Measurements from ENCODE around the gene TULP4.

DNA sequence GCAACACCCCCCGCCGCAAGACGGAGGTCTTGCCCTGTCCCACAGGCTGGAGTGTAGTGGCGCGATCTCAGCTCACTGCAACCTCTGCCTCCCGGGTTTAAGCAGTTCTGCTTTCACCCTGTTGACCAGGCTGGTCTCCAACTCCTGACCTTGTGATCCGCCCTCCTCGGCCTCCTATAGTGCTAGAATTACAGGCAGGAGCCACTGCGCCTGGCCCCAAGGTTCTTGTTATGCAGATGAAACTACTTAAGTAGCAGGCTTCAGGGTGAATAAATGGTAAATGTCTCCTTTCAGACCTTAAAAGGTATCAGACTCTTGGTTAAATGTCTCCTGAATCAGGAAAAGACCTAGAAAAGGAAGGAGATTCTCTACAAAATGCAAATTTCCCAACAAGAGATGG, 152.2 kb downstream of the TULP4 start:
- TF ChIP-seq, protein P1, sequence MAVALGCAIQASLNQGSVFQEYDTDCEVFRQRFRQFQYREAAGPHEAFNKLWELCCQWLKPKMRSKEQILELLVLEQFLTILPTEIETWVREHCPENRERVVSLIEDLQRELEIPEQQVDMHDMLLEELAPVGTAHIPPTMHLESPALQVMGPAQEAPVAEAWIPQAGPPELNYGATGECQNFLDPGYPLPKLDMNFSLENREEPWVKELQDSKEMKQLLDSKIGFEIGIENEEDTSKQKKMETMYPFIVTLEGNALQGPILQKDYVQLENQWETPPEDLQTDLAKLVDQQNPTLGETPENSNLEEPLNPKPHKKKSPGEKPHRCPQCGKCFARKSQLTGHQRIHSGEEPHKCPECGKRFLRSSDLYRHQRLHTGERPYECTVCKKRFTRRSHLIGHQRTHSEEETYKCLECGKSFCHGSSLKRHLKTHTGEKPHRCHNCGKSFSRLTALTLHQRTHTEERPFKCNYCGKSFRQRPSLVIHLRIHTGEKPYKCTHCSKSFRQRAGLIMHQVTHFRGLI (tag by site-specific recombination; IDR thresholded peaks at IDR 0.05) = no peak
- no peak for TF ChIP-seq IKZF3 (tag by site-specific recombination; IDR thresholded peaks at IDR 0.05)
- no peak for TF ChIP-seq ZNF311 (tag by site-specific recombination; IDR thresholded peaks at IDR 0.05; ENCODE audit: borderline replicate concordance)
- no peak for TF ChIP-seq ZNF274 (IDR thresholded peaks at IDR 0.05; ENCODE audit: low read length)
- no peak for TF ChIP-seq ZNF274 (tag by site-specific recombination; IDR thresholded peaks at IDR 0.05; ENCODE audit: borderline replicate concordance)
- TF ChIP-seq ZEB2 (tag by site-specific recombination; IDR thresholded peaks at IDR 0.05) = no peak
- no peak for TF ChIP-seq ZFP69B (tag by site-specific recombination; IDR thresholded peaks at IDR 0.05)
- TF ChIP-seq, protein P2, sequence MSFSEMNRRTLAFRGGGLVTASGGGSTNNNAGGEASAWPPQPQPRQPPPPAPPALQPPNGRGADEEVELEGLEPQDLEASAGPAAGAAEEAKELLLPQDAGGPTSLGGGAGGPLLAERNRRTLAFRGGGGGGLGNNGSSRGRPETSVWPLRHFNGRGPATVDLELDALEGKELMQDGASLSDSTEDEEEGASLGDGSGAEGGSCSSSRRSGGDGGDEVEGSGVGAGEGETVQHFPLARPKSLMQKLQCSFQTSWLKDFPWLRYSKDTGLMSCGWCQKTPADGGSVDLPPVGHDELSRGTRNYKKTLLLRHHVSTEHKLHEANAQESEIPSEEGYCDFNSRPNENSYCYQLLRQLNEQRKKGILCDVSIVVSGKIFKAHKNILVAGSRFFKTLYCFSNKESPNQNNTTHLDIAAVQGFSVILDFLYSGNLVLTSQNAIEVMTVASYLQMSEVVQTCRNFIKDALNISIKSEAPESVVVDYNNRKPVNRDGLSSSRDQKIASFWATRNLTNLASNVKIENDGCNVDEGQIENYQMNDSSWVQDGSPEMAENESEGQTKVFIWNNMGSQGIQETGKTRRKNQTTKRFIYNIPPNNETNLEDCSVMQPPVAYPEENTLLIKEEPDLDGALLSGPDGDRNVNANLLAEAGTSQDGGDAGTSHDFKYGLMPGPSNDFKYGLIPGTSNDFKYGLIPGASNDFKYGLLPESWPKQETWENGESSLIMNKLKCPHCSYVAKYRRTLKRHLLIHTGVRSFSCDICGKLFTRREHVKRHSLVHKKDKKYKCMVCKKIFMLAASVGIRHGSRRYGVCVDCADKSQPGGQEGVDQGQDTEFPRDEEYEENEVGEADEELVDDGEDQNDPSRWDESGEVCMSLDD (tag by site-specific recombination; IDR thresholded peaks at IDR 0.05) = no peak
- TF ChIP-seq MEIS1 (CRISPR knock-in tag; IDR thresholded peaks at IDR 0.05; ENCODE audit: borderline replicate concordance) = no peak
- TF ChIP-seq, protein P3, sequence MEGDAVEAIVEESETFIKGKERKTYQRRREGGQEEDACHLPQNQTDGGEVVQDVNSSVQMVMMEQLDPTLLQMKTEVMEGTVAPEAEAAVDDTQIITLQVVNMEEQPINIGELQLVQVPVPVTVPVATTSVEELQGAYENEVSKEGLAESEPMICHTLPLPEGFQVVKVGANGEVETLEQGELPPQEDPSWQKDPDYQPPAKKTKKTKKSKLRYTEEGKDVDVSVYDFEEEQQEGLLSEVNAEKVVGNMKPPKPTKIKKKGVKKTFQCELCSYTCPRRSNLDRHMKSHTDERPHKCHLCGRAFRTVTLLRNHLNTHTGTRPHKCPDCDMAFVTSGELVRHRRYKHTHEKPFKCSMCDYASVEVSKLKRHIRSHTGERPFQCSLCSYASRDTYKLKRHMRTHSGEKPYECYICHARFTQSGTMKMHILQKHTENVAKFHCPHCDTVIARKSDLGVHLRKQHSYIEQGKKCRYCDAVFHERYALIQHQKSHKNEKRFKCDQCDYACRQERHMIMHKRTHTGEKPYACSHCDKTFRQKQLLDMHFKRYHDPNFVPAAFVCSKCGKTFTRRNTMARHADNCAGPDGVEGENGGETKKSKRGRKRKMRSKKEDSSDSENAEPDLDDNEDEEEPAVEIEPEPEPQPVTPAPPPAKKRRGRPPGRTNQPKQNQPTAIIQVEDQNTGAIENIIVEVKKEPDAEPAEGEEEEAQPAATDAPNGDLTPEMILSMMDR (tag by site-specific recombination; IDR thresholded peaks at IDR 0.05) = no peak
- TF ChIP-seq YY1 (tag by site-specific recombination; IDR thresholded peaks at IDR 0.05) = no peak
- TF ChIP-seq ZNF302 (tag by site-specific recombination; IDR thresholded peaks at IDR 0.05; ENCODE audit: low read depth) = no peak
- no peak for TF ChIP-seq ZNF707 (tag by site-specific recombination; IDR thresholded peaks at IDR 0.05)
- TF ChIP-seq ZNF701 (tag by site-specific recombination; IDR thresholded peaks at IDR 0.05) = no peak
- TF ChIP-seq, protein P4, sequence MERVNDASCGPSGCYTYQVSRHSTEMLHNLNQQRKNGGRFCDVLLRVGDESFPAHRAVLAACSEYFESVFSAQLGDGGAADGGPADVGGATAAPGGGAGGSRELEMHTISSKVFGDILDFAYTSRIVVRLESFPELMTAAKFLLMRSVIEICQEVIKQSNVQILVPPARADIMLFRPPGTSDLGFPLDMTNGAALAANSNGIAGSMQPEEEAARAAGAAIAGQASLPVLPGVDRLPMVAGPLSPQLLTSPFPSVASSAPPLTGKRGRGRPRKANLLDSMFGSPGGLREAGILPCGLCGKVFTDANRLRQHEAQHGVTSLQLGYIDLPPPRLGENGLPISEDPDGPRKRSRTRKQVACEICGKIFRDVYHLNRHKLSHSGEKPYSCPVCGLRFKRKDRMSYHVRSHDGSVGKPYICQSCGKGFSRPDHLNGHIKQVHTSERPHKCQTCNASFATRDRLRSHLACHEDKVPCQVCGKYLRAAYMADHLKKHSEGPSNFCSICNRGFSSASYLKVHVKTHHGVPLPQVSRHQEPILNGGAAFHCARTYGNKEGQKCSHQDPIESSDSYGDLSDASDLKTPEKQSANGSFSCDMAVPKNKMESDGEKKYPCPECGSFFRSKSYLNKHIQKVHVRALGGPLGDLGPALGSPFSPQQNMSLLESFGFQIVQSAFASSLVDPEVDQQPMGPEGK (tag by site-specific recombination; IDR thresholded peaks at IDR 0.05) = no peak

All from HEK293 (cell line).